ENCODE data around the gene WNT9A.

Gene WNT9A

GRCh38 chr1:227896710-227897655 is 50.7 kb downstream of the WNT9A start:
- no peak for DNase-seq

GRCh38 chr1:227895828-227896685 is 51.7 kb downstream of the WNT9A start:
- no peak for DNase-seq

- no peak for DNase-seq
These were observed 52.8 kb downstream of the WNT9A start for GRCh38 chr1:227894831-227895451.

GRCh38 chr1:227893949-227894721 is 53.6 kb downstream of the WNT9A start:
- no peak for DNase-seq

- no peak for DNase-seq
These were observed 54.3 kb downstream of the WNT9A start for GRCh38 chr1:227893300-227893948.

- DNase-seq, result no peak
These were observed 55.0 kb downstream of the WNT9A start for GRCh38 chr1:227892489-227893299.

GRCh38 chr1:227891955-227892488 is 55.7 kb downstream of the WNT9A start:
- no peak for DNase-seq

- DNase-seq, result no peak
These were observed 56.3 kb downstream of the WNT9A start for GRCh38 chr1:227891223-227891954.

- no peak for DNase-seq
These were observed 57.1 kb downstream of the WNT9A start for GRCh38 chr1:227890451-227891222.

- no peak for DNase-seq
These were observed 57.8 kb downstream of the WNT9A start for GRCh38 chr1:227889863-227890405.

- DNase-seq, result no peak
These were observed 58.5 kb downstream of the WNT9A start for GRCh38 chr1:227889047-227889862.

GRCh38 chr1:227888404-227889046 is 59.2 kb downstream of the WNT9A start:
- DNase-seq, result no peak

GRCh38 chr1:227887697-227888403 is 59.9 kb downstream of the WNT9A start:
- no peak for DNase-seq

- DNase-seq, result no peak
These were observed 60.6 kb downstream of the WNT9A start for GRCh38 chr1:227886993-227887696.

- no peak for DNase-seq
These were observed 61.2 kb downstream of the WNT9A start for GRCh38 chr1:227886503-227886961.
